NCI-H2196 treated with DMSO at 0.1 percent for 48 hours (cell line): ENCODE measurements around the gene RTN1.
A peak's percentile ranks its signal among the peaks of the same experiment; 100 is the strongest.

Source experiments
- DNase-seq: peaks from one replicate; lab custom pipeline; 2025; ENCODE audit not compliant: unreplicated experiment; lab: John Stamatoyannopoulos, UW

Gene RTN1

GRCh38 chr14:59634617-59635016, 236.0 kb downstream of the RTN1 start:
- no peak for DNase-seq

GRCh38 chr14:59633486-59633885, 237.1 kb downstream of the RTN1 start:
- no peak for DNase-seq

GRCh38 chr14:59632381-59632780, 238.2 kb downstream of the RTN1 start:
- DNase-seq: peak; percentile 41

DNA sequence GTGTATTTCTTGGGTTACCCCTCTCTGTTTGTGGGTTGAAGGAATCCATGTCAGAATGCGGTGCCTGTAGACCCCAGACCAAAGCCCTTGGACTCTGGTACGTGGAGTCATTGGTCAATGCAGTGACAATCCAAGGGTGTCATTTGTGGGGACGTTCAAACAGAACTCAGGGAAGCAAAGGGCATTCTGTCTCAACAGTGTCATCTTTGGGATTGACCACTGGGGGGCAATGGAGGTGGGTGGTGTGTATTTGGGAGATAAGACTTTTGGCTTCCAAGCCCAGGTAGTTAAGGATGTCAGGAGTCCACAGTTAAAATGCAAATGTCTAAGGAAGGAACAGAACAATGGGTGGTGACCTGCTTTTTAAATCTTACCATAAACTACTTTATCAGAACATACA, 239.3 kb downstream of the RTN1 start:
- no peak for DNase-seq

- DNase-seq: no peak
These were observed 240.2 kb downstream of the RTN1 start for GRCh38 chr14:59630288-59630963.

DNA sequence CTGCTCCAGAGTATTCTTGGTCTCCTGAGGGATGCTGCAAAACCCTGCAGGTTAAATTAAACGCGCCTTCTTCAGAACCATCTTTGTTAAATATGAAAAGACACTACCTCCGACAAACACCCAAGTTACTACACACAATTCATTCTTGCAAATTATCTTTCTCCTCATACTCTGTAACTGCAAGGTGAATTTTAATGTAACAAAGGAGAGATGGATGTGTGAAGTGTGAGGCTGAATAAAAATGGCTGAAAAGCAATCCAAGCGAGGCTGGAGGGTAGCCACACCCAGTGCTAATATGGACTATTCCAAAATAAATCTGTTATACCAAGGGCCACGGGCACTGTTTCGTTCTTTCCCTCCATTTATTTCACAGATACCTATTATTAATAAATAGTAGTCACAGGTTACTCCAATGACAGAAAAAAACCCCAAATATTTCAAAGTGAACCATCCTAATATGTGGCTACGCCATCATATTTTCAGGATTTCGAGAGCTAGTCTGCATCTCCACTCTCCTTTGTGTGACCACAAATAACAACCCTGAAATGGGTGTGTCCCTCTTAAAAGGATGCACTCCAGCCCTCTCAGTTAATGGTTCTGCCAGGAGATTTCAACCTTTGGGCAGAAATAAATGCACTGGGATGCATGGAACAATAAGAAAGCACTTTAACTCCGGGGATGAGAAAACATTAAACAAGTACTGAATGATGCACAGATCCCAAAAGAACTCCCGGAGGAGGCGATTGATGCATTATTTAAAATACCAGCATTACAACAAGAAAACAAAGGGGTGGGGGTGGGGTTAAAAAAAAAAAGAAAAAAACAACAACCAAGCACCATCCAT, 240.9 kb downstream of the RTN1 start:
- DNase-seq: no peak

DNA sequence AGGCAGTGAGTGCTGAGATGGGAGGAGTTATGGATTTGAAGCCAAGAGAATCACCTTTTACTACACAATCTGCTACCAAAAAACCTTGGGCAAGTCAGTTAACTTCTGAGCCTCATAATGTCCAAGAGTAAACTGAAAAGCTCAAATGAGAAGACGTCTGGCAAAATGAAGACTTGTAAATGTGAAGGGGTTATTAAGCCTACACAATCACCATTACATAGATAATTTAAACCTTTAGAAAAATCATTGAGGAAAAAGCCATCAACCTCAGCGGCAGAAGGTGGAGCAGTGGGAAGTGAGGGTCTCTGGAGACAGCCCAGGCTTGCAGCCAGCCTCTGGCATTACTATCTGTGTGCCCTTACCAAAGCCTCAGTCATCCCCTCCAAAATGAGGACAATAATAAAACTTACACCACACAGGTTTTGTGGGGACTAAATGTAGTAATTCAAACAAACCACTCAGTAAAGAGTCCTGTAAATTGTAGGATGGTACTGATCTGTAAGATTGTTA, 243.5 kb downstream of the RTN1 start:
- DNase-seq: no peak

DNA sequence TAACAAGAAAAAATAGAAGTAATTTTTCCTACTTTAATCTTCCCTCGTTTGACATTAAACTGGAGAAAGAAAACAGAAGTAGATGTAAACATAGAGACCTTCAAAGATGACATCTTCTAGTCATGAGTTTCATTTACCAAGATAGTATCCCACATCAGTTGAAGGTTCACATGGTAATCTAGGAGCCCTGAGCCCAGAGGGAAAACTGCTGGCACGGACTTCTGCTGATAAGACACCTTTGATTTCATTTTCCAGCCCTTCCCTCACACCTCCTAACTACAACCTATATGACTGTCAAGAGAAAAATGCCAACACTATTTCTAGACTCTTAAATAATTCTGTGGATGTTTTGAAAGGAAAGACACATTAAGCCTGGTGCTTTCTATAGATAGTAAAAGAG, 247.9 kb downstream of the RTN1 start:
- DNase-seq: no peak

- no peak for DNase-seq
These were observed 251.5 kb downstream of the RTN1 start for GRCh38 chr14:59619061-59619460.

DNA sequence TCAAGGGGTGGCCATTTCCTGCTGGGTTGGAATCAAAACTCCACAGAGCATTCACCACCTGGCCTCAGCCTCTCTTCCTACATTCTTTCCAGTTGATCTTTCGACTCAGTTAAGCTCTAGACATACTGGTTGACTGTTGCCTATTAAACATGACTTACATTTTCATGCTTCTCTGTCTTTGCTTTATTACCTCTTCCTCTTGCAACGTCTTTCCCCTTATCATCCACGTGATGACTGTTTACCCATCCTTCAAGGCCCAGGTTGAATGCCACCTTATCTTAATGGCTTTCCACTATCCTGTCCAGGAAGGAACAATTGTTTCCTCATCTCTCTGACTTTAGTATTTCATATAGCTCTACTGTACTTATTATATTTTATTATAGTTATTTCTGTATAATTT, 269.5 kb downstream of the RTN1 start:
- no peak for DNase-seq

DNA sequence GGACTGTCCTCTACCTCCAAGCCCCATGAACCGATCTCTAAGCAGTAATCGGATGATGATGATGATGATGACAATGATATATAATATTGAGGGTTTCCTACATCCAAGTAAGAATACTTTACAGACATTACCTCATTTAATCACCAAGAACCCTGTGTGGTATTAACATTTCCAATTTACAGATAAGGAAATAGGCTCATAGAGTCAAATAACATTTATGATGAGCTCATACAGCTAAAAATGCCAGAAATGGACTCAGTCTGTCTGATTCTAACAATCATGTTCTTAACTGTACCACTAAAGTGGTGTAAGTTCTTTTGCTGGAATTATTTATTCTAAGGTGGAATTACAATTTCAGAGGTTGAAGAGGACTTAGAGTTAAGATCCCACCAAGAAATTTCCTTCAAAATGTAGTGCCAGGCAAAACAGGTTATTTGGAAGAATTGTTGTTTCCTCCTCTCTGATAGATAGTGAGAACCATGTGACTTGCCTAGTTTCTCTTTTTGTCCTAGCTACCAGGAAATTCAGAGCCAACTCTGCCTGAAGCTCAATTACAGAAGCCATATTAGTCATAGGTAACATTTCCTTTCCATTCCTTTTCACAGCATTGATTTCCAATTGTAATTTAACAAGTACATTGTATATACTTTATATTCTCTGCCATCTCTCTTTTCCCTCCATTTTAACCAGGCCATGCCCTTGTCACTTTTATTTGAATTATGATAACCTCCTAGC, 270.2 kb downstream of the RTN1 start:
- no peak for DNase-seq

DNA sequence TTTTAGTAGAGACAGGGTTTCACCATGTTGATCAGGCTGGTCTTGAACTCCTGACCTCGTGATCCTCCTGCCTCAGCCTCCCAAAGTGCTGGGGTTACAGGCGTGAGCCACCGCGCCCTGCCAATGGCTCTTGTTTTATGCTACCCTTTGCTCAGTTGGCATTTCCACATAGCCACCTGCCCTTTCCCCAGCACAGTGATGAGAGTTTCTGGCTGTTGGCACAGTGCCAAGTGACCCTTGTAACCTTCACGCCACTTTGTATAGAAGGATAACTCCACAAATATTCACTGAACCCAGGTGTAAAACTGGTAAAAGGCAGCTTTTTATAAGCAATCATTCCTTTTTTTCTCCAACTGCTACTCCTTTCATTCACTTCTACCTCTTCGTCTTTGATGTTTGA, 275.5 kb downstream of the RTN1 start:
- no peak for DNase-seq

DNA sequence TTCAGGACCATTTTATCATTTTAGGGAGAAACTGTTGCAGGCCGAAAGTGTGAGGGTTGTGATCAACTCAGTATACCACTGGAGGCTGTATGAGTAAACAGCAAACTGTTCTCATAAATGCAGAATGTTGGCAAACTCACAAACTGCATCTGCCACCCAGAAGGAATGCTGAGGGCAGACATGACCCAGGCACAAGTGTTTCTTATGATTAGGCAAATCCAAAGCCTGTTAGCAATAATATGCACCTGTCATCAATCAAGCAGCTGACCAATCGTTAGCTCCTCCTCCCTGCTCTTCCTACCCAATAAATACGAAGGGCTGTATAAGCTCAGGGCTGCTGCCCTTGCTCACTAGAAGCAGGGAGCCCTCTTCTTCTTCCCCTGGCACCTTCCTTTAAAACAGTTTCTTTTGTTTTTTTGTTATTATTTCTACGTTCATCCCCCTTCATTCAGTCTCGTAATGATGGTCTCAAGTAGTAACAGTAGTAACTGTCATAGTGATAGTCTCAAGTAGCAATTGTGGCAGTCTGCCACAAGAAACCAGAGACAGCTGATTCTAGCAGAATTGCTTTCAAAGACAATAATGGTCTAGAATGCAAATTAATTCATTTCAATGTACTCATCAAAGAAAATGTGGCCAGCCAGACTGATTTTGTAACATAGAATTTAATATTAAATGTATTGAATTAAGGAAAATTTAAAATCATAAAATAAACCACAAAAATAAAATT, 278.8 kb downstream of the RTN1 start:
- no peak for DNase-seq

DNA sequence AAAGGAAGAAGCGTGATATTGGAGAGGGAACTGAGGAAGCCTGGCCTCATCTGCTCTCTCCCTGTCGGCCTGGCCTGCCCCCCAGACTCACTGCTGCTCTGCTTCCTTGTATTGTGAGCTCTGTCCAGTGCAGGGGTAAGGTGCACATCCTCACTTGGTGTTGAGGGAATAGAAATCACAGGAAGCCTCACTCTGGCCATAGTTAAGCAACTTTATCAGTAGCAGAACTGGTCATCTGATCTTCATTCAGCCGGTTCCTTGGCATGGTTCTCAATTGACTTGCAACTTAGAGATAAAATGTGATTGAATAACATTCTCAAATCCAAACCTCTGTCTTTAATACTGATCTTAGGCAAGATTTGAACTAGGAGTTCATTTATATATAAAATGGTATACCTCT, 282.5 kb downstream of the RTN1 start:
- no peak for DNase-seq

- no peak for DNase-seq
These were observed 284.6 kb downstream of the RTN1 start for GRCh38 chr14:59585891-59586554.

DNA sequence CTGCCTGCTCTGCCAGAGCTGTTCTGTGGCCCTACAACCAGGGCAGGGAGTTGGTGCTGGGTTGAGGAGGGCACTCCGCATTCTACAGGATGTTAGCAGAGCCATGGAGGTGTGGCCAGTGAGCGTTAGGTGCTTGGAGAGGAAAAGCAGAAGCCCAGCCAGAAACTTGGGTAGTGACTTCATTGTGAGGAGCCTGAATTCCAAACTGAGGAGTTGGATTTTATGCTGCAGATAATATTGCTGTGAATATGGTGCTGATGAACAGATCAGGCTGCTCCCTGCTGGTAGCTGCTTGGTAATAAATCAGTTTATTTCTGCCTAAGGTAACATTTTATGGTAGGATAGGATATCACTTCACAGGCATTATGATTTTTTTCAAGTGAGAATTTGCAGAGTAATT, 286.8 kb downstream of the RTN1 start:
- DNase-seq: no peak

DNA sequence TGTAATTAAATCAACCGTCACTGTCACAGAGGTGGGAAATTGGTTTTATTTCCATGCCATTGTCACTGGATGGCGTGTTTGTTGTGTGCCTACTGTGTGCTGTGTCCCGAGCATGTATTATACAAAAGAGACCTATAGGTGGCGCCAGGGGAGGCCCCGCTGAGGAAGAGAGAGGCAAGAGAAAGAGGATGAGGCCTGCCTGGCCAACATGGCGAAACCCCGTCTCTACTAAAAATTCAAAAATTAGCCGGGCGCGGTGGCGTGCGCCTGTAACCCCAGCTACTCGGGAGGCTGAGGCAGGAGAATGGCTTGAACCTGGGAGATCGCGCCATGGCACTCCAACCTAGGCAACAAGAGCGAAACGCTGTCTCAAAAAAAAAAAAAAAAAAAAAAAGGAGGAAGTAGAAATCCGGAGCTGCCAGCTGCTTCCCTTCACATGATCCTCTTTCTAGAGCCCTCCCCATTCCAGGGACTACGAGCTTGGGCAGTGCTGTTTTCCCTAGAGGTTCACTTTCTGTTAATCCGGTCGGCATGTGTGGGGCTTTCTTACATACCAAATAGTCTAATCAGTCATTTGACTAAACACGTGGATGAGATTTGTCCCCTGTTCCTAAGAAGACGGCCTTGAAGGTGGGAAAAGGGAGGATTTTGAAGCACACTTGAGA, 287.6 kb downstream of the RTN1 start:
- no peak for DNase-seq

GRCh38 chr14:59582161-59582560, 288.4 kb downstream of the RTN1 start:
- DNase-seq: no peak

DNA sequence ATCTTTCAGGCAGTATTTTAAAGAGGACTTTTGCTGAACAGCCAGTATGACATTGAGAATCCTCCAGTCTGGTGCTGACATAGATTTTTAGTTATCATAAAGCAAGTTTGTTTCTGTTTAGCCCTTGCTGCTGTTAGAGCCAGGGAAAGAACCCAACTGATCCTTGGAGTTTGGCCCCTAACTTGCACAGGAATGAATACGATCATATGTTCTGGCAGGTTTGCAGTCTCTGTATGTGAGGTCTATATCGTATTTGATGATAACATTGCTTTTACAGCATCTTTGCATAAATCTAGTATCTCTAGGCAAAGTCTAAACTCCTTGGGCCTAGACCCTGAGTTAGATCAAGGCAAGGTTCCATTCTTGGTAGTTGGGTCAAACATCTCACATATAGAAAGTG, 289.7 kb downstream of the RTN1 start:
- no peak for DNase-seq
